HG03135 (cell line): ENCODE data around the gene COIL.
A peak's percentile ranks its signal among the peaks of the same experiment; 100 is the strongest.

ENCODE experiments used
- ATAC-seq: cut with Tn5 transposase; IDR thresholded peaks from one replicate; pipeline ENCODE4 v1.9.1; 2021; ENCODE audit warnings: mild to moderate bottlenecking, moderate library complexity; ENCODE audit not compliant: unreplicated experiment

Gene COIL

GRCh38 chr17:56936697-56937322, 24.0 kb downstream of the COIL start:
- ATAC-seq: no peak

GRCh38 chr17:56935461-56935860, 25.4 kb downstream of the COIL start:
- no peak for ATAC-seq

- no peak for ATAC-seq
Observed at GRCh38 chr17:56934280-56934679, 26.6 kb downstream of the COIL start.

GRCh38 chr17:56933868-56934267, 27.0 kb downstream of the COIL start:
- ATAC-seq: no peak

- ATAC-seq: no peak
Observed at GRCh38 chr17:56933151-56933745, 27.6 kb downstream of the COIL start.

- no peak for ATAC-seq
Observed at GRCh38 chr17:56930739-56931337, 30.0 kb downstream of the COIL start.

- no peak for ATAC-seq
Observed at GRCh38 chr17:56929362-56929969, 31.4 kb downstream of the COIL start.

GRCh38 chr17:56928586-56928985, 32.3 kb downstream of the COIL start:
- no peak for ATAC-seq

GRCh38 chr17:56926704-56927103, 34.1 kb downstream of the COIL start:
- ATAC-seq: no peak

- no peak for ATAC-seq
Observed at GRCh38 chr17:56926270-56926669, 34.6 kb downstream of the COIL start.

GRCh38 chr17:56925088-56925487, 35.8 kb downstream of the COIL start:
- ATAC-seq: no peak

- ATAC-seq: no peak
Observed at GRCh38 chr17:56919717-56920116, 41.1 kb downstream of the COIL start.

- ATAC-seq: no peak
Observed at GRCh38 chr17:56918916-56919315, 41.9 kb downstream of the COIL start.

- ATAC-seq: no peak
Observed at GRCh38 chr17:56917559-56918296, 43.1 kb downstream of the COIL start.

GRCh38 chr17:56914581-56915273, 46.1 kb downstream of the COIL start:
- no peak for ATAC-seq

- peak; percentile 80 for ATAC-seq
Observed at GRCh38 chr17:56913867-56914580, 46.8 kb downstream of the COIL start, which contains the start of gene TRIM25. Gene TRIM25, minus strand, starts transcription at chr17:56914049. Its CDS starts 61 bp downstream, at chr17:56913988.

GRCh38 chr17:56913353-56913866, 47.4 kb downstream of the COIL start:
- ATAC-seq: peak; percentile 32

- no peak for ATAC-seq
Observed at GRCh38 chr17:56913000-56913311, 47.9 kb downstream of the COIL start.

GRCh38 chr17:56912105-56912999, 48.5 kb downstream of the COIL start:
- no peak for ATAC-seq
